NCI-H69 (cell line): ENCODE data around the gene VDAC2.

Experiments
- DNase-seq: peaks from one replicate; lab custom pipeline; 2025; lab: John Stamatoyannopoulos, UW

Gene VDAC2

DNA sequence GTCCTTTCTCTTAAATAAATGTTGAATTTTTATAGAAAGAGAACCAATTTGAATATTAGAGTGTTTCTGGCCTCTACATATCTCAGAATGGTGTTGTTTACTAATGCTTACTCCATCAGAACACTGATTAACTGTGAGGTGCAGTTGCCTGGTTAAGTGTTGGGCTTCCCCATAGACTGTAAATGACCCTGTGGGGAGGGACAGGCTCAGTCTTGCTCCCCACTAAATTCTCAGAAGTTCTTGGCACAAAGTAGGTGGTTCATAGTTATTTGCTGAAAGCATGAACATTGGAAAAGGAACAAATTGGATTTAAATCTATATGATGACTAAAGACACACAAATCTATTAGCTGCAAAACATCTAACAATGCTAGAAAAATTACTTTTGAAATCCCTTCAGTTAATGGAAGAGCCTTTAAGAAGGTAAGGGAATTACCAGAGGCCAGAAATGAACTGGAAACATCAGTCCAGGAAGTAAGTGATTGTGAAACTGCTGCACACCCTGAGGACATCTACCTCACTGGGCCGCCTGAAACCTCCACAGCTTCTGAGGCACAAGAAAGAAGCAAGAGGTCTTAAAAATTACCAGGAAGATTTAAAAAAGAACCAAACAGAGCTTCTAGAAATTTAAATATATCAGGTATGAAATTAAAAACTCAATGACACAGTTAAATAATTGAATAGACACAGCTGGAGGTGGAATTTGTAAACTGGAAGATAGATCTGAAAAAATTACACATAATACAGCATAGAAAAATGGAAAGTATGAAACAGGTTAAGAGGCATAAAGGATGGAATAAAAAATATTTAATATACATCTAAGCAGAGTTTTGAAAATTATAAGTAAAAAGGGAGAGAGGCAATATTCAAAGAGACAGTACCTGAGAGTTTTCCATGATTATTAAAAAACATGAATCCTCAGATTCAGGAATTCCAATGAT is 43.0 kb downstream of the VDAC2 start:
- DNase-seq: no peak

GRCh38 chr10:75254739-75255138 is 44.1 kb downstream of the VDAC2 start:
- DNase-seq: no peak

- no peak for DNase-seq
Measured at GRCh38 chr10:75260990-75261389, 50.4 kb downstream of the VDAC2 start.

GRCh38 chr10:75261813-75262705 is 51.5 kb downstream of the VDAC2 start:
- DNase-seq: no peak

GRCh38 chr10:75263806-75264205 is 53.2 kb downstream of the VDAC2 start:
- DNase-seq: no peak

DNA sequence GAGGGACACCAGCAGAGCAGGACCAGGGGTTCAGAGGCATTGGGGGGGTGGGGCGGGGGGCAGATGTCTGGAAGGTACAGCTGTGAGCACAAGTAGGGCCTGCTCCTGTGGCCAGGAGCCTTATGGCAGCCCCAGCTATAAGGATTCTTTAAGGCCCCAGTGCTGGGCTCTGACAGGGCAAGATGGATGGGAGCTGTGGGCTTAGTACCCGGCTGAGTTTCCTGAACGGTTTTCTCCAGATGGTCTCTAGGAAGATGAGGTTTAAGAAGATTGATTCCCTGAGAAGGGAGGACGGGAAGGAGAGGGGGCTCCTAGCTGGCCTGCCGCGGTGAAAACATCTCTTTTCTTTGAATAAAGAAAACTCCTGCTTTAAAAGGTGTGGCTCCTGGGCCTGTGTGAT is 55.3 kb downstream of the VDAC2 start:
- DNase-seq: no peak

DNA sequence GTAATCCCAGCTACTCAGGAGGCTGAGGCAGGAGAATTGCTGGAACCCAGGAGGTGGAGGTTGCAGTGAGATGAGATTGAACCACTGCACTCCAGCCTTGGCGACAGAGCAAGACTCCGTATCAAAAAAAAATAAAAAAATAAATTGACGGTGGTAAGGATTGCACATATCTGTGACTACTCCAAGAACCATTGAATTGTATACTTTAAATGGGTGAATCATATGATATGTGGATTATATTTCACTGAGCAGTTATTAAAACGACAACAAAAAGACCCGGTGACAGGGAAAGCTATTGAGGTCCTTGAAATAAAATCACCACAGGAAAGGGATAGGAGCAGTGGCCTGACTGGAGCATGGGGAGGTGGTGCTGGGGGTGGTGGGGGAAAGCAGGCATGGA is 56.3 kb downstream of the VDAC2 start:
- no peak for DNase-seq

GRCh38 chr10:75269605-75270004 is 59.0 kb downstream of the VDAC2 start:
- no peak for DNase-seq

DNA sequence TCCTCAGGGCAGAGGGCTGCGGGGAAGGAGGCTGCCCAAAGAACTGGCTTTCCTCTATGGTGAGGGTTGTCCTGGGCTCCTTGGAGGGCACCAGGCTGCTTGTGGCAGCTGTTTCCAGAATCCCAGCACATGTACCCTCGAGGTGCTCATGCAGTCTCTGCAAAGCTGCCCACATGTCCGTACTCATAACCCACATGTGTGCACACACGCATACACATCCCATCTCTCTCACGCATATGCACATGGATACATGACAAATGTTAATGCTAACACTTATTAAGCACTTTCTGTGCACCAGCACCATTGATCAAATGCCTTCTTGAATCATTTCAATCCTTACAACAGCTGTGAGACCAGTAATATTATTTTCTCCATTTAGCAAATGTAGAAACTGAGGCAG is 61.5 kb downstream of the VDAC2 start:
- DNase-seq: no peak

GRCh38 chr10:75272896-75273295 is 62.3 kb downstream of the VDAC2 start:
- no peak for DNase-seq

DNA sequence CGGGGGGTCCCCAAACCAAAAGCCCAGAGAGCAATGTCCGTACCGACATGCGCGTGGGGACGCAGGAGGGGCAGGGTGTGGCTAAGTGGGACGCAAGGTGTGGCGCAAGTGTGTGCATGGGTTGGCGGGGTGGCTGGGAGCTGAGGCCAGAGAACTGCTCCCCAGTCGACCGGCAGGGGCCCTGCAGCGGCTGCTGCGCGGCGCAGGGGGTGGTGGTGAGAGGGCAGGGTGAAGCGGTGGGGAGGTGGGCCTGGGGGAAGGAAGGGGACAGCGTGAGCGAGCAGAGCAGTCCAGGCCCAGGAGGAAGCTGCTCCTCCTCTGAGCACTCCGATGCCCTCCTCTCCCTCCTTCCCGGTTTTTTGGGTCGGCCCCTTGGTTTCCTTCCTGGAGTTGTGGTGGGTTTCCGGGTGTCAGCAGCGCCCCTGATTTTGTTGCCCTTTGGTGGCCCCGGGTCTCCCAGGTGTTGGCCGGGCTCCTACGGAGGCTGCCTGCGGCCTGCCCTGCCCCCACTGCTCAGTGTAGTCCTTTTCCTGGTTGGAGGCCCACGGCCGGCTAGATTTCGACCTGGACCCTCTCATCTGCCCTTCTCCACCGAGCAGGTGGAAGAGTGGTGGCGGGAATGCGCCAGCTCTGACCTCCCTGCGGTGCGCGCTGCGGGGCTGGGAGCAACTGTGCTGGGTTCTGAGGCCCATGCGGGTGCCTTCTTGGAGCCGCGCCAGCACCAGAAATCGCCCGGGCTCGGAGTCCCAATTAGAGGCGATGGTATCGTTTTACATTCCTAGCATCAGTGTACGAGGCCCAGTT is 65.7 kb downstream of the VDAC2 start:
- DNase-seq: no peak

DNA sequence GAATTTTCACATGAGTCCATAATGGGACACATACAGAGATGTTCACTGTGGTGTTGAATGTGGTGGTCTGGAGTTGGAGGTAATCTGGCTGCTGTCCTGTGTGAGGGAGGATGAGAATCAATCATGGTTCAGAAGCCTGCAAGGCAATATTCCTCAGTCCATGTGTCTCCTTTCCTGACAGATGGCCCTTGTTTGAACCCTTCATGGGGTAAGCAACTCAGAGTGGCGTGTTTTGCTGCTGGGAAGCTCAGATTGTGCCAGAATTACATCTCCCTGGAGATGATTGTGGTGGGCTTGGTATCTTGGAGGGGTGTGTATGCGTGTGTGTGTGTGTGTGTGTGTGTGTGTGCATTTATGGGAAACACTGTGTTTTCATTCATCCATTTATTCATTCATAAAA is 69.6 kb downstream of the VDAC2 start:
- DNase-seq: no peak
